Spleen (tissue), 11 donors: ENCODE measurements around the gene OR10H2. TPM values are rescaled to one million over a fixed set of nuclear protein-coding genes. Genes with fewer than 3 reads are reported as not detected.
"Not testable (repeated sequence)": the region's sequence is repeated elsewhere in the genome, so short reads cannot be mapped to it uniquely, and the experiment has no call there.

Experiments
- DNase-seq: peaks from one replicate; pipeline ENCODE4 v3.0.0-alpha.2; 2020
- H3K27ac ChIP-seq, 8 donors: fragments of 200-600 bp; sonication (generic) in 7 of 8; 1 replicate in 4 of 8; 2 replicates in 4 of 8; pipeline versions ENCODE4 v1.5.0 to v1.8.0; 2016 to 2021; ENCODE audit warnings: inconsistent platforms in 4 of 8, mild to moderate bottlenecking in 4 of 8, moderate library complexity in 1 of 8
- H3K27me3 ChIP-seq, 7 donors: fragments of 200-600 bp; sonication (generic) in 6 of 7; replicated peaks in 1 of 7; 1 replicate in 4 of 7; 2 replicates in 3 of 7; pipeline versions ENCODE4 v1.5.0 to v1.8.0; 2016 to 2021; ENCODE audit warnings: inconsistent platforms in 3 of 7, mild to moderate bottlenecking in 1 of 7
- H3K36me3 ChIP-seq, 6 donors: fragments of 200-600 bp; sonication (generic) in 5 of 6; 1 replicate in 4 of 6; 2 replicates in 2 of 6; pipeline versions ENCODE4 v1.5.0 to v1.8.0; 2016 to 2021; ENCODE audit warnings: inconsistent platforms in 2 of 6
- H3K4me1 ChIP-seq, 6 donors: fragments of 200-600 bp; sonication (generic) in 5 of 6; 1 replicate in 3 of 6; 2 replicates in 3 of 6; pipeline versions ENCODE4 v1.5.0 to v1.8.0; 2016 to 2021; ENCODE audit warnings: inconsistent platforms in 3 of 6
- H3K4me3 ChIP-seq, 8 donors: fragments of 200-600 bp; sonication (generic) in 7 of 8; 1 replicate in 4 of 8; 2 replicates in 4 of 8; pipeline versions ENCODE4 v1.5.0 to v1.8.0; 2016 to 2021; ENCODE audit warnings: inconsistent platforms in 4 of 8, mild to moderate bottlenecking in 4 of 8, moderate library complexity in 2 of 8
- H3K9me3 ChIP-seq, 8 donors: fragments of 200-600 bp; sonication (generic) in 7 of 8; 1 replicate in 4 of 8; 2 replicates in 4 of 8; pipeline versions ENCODE4 v1.5.0 to v1.8.0; 2016 to 2021; ENCODE audit warnings: inconsistent platforms in 4 of 8
- POLR2A ChIP-seq, 3 donors: fragments of 450-650 bp; IDR thresholded peaks; one replicate each; pipeline ENCODE4 v1.5.1; 2017; ENCODE audit warnings: antibody characterized with exemption in 3 of 3, mild to moderate bottlenecking in 1 of 3
- POLR2AphosphoS5 ChIP-seq, 3 donors: sonication (generic); formaldehyde crosslinking; IDR thresholded peaks; one replicate each; pipeline ENCODE4 v1.5.1; 2017; ENCODE audit warnings: antibody characterized with exemption in 3 of 3
- WGBS, 5 donors: extraction: QIAGEN DNeasy Blood & Tissue Kit in 3 of 5; methylation state at CpG; one replicate each; pipeline versions ENCODE4 v1.1.5 to v1.1.7; 2013 to 2018; 5-methylcytosine and 5-hydroxymethylcytosine counted together
- intact Hi-C: fragments of 100-400 bp; cut with DNase I; formaldehyde crosslinking; loops from one replicate; pipeline ENCODE4 v1.15.0; 2023; ENCODE audit warnings: low total_unique reads
- polyA plus RNA-seq, 3 donors: library from polyadenylated mRNA; stranded (reverse); fragments of 200-250 nt; gene quantifications; one replicate each; pipeline ENCODE4 v1.2.1, GENCODE V29; 2013
- total RNA-seq, 7 donors: library from RNA; depleted of rRNA in 3 of 7; stranded (reverse); fragments of >200 nt in 3 of 7; fragmentation: NEBNext Ultra II Directional in 4 of 7; extraction: Animal tissue kit (Norgen Biotek cat#: 25700) in 4 of 7; gene quantifications; one replicate each; pipeline versions ENCODE4 v1.1.0 to v1.2.1, GENCODE V29; 2016 to 2021
- TF ChIP-seq, protein P1 (sequence below), 11 experiments: fragments of 200-600 bp in 7 of 11; fragments of 450-650 bp in 4 of 11; sonication (generic) in 4 of 11; IDR thresholded peaks in 8 of 11; conservative IDR thresholded peaks in 3 of 11; 1 replicate in 7 of 11; 2 replicates in 4 of 11; pipeline versions ENCODE4 v1.4.0 to v1.8.0; 2016 to 2021; ENCODE audit warnings: antibody characterized with exemption in 11 of 11, inconsistent platforms in 4 of 11, mild to moderate bottlenecking in 1 of 11
- donor health status: healthy with polysubstance abuse.
- donor health status: DM: no; HTN: no; CAD: no; lungs with moderate emphysema.
- donor health status: DM: no; HTN: no; CAD: no.
- donor health status: Bipolar disorder and iron deficiency.
- donor health status: healthy.
- donor health status: DM: no; HTN: no; CAD: no.
- donor health status: DM: yes; HTN: yes; CAD: no.

The OR10H2 gene
- total and polyA plus RNA-seq, 10 donors, result not detected

DNA sequence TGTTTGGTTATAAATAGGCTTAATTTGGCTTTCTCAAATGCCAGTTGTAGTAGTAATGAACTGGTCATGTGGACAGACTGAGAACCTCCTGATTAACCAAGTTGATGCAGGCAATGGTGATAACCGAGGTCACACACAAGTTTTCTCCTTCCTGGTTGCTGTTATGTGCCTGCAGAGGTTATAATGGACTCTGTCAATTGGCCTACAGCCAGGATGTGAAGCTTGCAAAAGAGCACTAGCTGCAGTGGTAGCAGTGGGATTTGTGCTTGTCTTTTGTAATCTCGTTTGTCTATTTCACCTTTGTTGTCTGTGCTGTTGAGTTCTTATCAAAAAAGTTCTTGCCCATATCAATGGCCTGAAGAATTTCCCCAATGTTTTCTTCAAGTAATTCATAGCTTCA lies 30.6 kb downstream of the OR10H2 start:
- Histone ChIP-seq H3K4me3 (no peak overlapping the region), H3K36me3 (no peaks in the 10 kb centered on the region), H3K9me3 (peaks cover 0 to 9% (median 0%) of the 10 kb centered on the region in 8 donors), H3K27ac (no peak overlapping the region), H3K4me1 (no peaks in the 10 kb centered on the region), H3K27me3 (peaks cover 0 to 83% (median 27%) of the 10 kb centered on the region in 7 donors)
- intact Hi-C loops, result no loop called here
- 50 to 75% (median 65%) methylated on average over 2 of the region's 2 CpGs for WGBS, 5 donors
- TF ChIP-seq POLR2AphosphoS5 (IDR thresholded peaks at IDR 0.05) (no peak), POLR2A (IDR thresholded peaks at IDR 0.05) (no peak)
- TF ChIP-seq, protein P1, sequence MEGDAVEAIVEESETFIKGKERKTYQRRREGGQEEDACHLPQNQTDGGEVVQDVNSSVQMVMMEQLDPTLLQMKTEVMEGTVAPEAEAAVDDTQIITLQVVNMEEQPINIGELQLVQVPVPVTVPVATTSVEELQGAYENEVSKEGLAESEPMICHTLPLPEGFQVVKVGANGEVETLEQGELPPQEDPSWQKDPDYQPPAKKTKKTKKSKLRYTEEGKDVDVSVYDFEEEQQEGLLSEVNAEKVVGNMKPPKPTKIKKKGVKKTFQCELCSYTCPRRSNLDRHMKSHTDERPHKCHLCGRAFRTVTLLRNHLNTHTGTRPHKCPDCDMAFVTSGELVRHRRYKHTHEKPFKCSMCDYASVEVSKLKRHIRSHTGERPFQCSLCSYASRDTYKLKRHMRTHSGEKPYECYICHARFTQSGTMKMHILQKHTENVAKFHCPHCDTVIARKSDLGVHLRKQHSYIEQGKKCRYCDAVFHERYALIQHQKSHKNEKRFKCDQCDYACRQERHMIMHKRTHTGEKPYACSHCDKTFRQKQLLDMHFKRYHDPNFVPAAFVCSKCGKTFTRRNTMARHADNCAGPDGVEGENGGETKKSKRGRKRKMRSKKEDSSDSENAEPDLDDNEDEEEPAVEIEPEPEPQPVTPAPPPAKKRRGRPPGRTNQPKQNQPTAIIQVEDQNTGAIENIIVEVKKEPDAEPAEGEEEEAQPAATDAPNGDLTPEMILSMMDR (IDR thresholded peaks at IDR 0.05 in 8 of 11, conservative IDR thresholded peaks at IDR 0.05 in 3 of 11), result no peak
- DNase-seq, result no peak

DNA sequence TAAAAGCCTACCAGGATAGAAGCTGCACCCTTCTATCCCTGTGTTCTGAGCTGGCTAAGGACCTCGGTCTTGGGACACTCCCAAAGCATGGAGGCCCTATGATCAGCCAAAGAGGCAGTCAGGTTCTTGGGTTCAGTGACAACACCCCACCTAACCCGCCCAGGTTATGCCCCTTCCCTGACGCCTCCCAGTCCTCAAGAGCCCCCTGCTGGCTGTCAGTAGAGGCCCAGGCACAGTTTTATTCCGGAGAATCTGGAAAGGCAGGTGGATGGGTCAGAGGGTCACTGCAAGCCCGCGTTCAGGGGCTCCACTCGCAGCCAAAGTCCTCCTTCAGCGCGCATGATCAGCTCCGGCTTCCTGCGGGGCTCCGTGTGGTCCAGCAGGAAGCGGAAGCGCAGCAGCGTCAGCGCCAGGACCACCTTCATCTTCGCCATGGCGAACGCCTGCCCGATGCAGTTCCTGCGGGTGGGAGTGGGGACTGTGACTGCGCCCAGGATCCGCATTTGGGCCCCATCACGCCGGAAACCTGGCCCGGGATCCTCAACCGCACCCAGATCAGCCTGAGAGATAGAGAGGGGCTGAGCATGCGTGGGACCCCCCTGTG lies 32.2 kb downstream of the OR10H2 start:
- TF ChIP-seq POLR2A (IDR thresholded peaks at IDR 0.05), result no peak
- no peak for TF ChIP-seq POLR2AphosphoS5 (IDR thresholded peaks at IDR 0.05)
- TF ChIP-seq, protein P1 (IDR thresholded peaks at IDR 0.05 in 8 of 11, conservative IDR thresholded peaks at IDR 0.05 in 3 of 11), result no peak
- DNase-seq, result no peak
- WGBS, 5 donors, result 38 to 88% (median 45%) methylated on average over 1 to 28 of the region's 28 CpGs
- H3K9me3 ChIP-seq, result peaks cover 0 to 9% (median 0%) of the 10 kb centered on the region in 8 donors
- no peak overlapping the region for H3K27ac ChIP-seq
- no peaks in the 10 kb centered on the region for H3K4me1 ChIP-seq
- no peak overlapping the region for H3K4me3 ChIP-seq
- no peaks in the 10 kb centered on the region for H3K36me3 ChIP-seq
- intact Hi-C loops, result no loop called here
- H3K27me3 ChIP-seq, result peaks cover 0 to 84% (median 23%) of the 10 kb centered on the region in 7 donors

DNA sequence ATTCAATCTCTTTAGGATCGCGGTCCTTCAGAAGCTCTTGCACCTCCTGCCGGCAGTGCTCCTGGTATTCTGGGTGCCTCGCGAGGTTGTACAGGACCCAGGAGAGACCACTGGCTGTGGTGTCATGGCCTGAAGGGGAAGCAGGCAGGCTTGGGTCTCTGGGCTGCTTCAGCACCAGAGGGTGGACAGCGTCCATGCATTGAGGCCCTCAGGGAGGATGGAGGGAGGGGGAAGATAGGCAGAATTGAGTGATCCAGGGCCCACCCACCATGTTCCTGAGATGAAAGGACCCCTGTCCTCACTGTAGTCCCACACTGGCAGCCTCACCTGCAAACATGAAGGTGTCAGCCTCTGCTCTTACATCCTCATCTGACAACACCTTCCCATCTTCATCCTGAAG lies 41.8 kb downstream of the OR10H2 start:
- Histone ChIP-seq H3K9me3 (peaks cover 0 to 3% (median 0%) of the 10 kb centered on the region in 8 donors), H3K36me3 (no peaks in the 10 kb centered on the region), H3K27ac (no peak overlapping the region), H3K4me1 (no peaks in the 10 kb centered on the region), H3K4me3 (no peak overlapping the region), H3K27me3 (peaks cover 0 to 65% (median 0%) of the 10 kb centered on the region in 7 donors)
- DNase-seq, result no peak
- WGBS, 5 donors, result 24 to 48% (median 39%) methylated on average over 5 to 6 of the region's 6 CpGs
- intact Hi-C loops, result no loop called here
- TF ChIP-seq POLR2AphosphoS5 (IDR thresholded peaks at IDR 0.05) (no peak), POLR2A (IDR thresholded peaks at IDR 0.05) (no peak)
- TF ChIP-seq, protein P1 (IDR thresholded peaks at IDR 0.05 in 8 of 11, conservative IDR thresholded peaks at IDR 0.05 in 3 of 11), result no peak

DNA sequence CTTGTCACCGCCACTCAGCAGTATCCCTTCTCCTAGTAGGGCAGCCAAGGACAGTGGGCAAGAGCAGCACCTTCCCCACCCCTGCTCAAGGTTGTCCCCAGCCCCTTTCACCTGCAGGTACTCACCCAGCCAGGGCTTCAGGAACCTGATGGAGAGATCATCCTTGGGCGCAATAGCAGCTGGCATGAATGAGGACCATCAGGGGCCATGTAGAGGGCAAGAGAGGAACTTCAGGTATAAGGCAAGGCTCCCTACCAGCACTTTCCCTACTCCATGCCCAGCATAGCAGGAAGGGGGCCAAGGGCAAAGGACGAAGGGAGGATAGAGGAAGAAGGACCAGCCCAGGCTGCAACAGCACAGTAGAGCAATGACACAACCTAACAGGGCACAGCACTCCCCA lies 46.3 kb downstream of the OR10H2 start:
- 62 to 78% (median 72%) methylated on average over 3 of the region's 3 CpGs for WGBS, 5 donors
- DNase-seq, H3K4me3 ChIP-seq, H3K36me3 ChIP-seq, H3K27ac ChIP-seq, H3K9me3 ChIP-seq, H3K4me1 ChIP-seq, intact Hi-C loops: not testable (repeated sequence)
- H3K27me3 ChIP-seq, result peaks cover 0 to 69% (median 0%) of the 10 kb centered on the region in 7 donors
